GM21786 (cell line): Measurements from ENCODE around the gene SMIM43.
A peak's percentile ranks its signal among the peaks of the same experiment; 100 is the strongest.
"Not testable (repeated sequence)": the region's sequence is repeated elsewhere in the genome, so short reads cannot be mapped to it uniquely, and the experiment has no call there.

ENCODE experiments used
- ATAC-seq: cut with Tn5 transposase; IDR thresholded peaks from one replicate; pipeline ENCODE4 v1.9.1; 2021; ENCODE audit not compliant: unreplicated experiment

SMIM43 gene

GRCh38 chr4:121737846-121738554 lies 27.0 kb downstream of the SMIM43 start:
- ATAC-seq: no peak

GRCh38 chr4:121736735-121737351 lies 28.1 kb downstream of the SMIM43 start:
- ATAC-seq: peak; percentile 64

- no peak for ATAC-seq
These were observed 30.4 kb downstream of the SMIM43 start for GRCh38 chr4:121734571-121734970.

- ATAC-seq: no peak
These were observed 31.0 kb downstream of the SMIM43 start for GRCh38 chr4:121733942-121734341.

- ATAC-seq: not testable (repeated sequence)
These were observed 35.2 kb downstream of the SMIM43 start for GRCh38 chr4:121729753-121730152.

- ATAC-seq: no peak
These were observed 36.2 kb downstream of the SMIM43 start for GRCh38 chr4:121728798-121729226.

GRCh38 chr4:121728066-121728465 lies 36.9 kb downstream of the SMIM43 start:
- no peak for ATAC-seq

- peak; percentile 96 for ATAC-seq
These were observed 38.2 kb downstream of the SMIM43 start for GRCh38 chr4:121726642-121727268.

GRCh38 chr4:121724671-121725070 lies 40.3 kb downstream of the SMIM43 start:
- no peak for ATAC-seq

GRCh38 chr4:121721700-121722099 lies 43.3 kb downstream of the SMIM43 start:
- ATAC-seq: no peak

GRCh38 chr4:121720109-121720508 lies 44.9 kb downstream of the SMIM43 start:
- ATAC-seq: no peak

- no peak for ATAC-seq
These were observed 47.2 kb downstream of the SMIM43 start for GRCh38 chr4:121717680-121718237.

GRCh38 chr4:121714548-121714947 lies 50.4 kb downstream of the SMIM43 start:
- no peak for ATAC-seq

GRCh38 chr4:121712783-121713182 lies 52.2 kb downstream of the SMIM43 start:
- no peak for ATAC-seq

- no peak for ATAC-seq
These were observed 52.8 kb downstream of the SMIM43 start for GRCh38 chr4:121712001-121712651.

- ATAC-seq: peak; percentile 95
These were observed 53.5 kb downstream of the SMIM43 start for GRCh38 chr4:121711263-121712000.

- no peak for ATAC-seq
These were observed 55.1 kb downstream of the SMIM43 start for GRCh38 chr4:121709766-121710405.
